Progenitor cell of endocrine pancreas (in vitro differentiated cells): ENCODE data around the gene LTBP1. TPM values are rescaled to one million over a fixed set of nuclear protein-coding genes. Genes with fewer than 3 reads are reported as not detected.

Experiments used
- DNase-seq: peaks from one replicate; pipeline ENCODE4 v3.0.0; 2021; ENCODE audit warnings: low spot score; ENCODE audit not compliant: unreplicated experiment
- H3K27ac Mint-ChIP-seq: 2 replicates; pipeline ENCODE4 v1.8.0; 2021; ENCODE audit warnings: mild to moderate bottlenecking, moderate library complexity, mixed read lengths
- H3K27me3 Mint-ChIP-seq: 2 replicates; pipeline ENCODE4 v1.8.0; 2021; ENCODE audit warnings: mixed read lengths
- H3K36me3 Mint-ChIP-seq: 2 replicates; pipeline ENCODE4 v1.8.0; 2022; ENCODE audit warnings: mixed read lengths; ENCODE audit not compliant: insufficient read depth
- H3K4me1 Mint-ChIP-seq: 2 replicates; pipeline ENCODE4 v1.8.0; 2021; ENCODE audit warnings: low read depth, mixed read lengths
- H3K4me3 Mint-ChIP-seq: 2 replicates; pipeline ENCODE4 v1.8.0; 2021; ENCODE audit warnings: low read depth, mild to moderate bottlenecking, moderate library complexity, mixed read lengths
- H3K9me3 Mint-ChIP-seq: 2 replicates; pipeline ENCODE4 v1.8.0; 2021; ENCODE audit warnings: low read depth, mixed read lengths
- CTCF ChIP-seq: fragments of 200-600 bp; sonication (generic); IDR thresholded peaks from one replicate; pipeline ENCODE4 v1.5.0; 2021; ENCODE audit warnings: antibody characterized with exemption, mild to moderate bottlenecking; ENCODE audit not compliant: unreplicated experiment
- total RNA-seq: library from RNA; stranded (reverse); gene quantifications from 2 replicates; pipeline ENCODE4 v1.2.1, GENCODE V29; 2021

The LTBP1 gene
- total RNA-seq, 1 donor from 2014 or later: 63.0 TPM

- H3K4me1 Mint-ChIP-seq: no peaks in the 10 kb centered on the region
Measured at GRCh38 chr2:32904074-32904473, 42.7 kb upstream of the LTBP1 start.

GRCh38 chr2:32904751-32905150, 42.0 kb upstream of the LTBP1 start:
- no peak for TF ChIP-seq CTCF
- peaks cover 8% of the 10 kb centered on the region for H3K9me3 Mint-ChIP-seq
- no peak overlapping the region for H3K27ac Mint-ChIP-seq
- no peaks in the 10 kb centered on the region for H3K4me1 Mint-ChIP-seq
- H3K36me3 Mint-ChIP-seq: peaks cover 1% of the 10 kb centered on the region
- no peak overlapping the region for H3K4me3 Mint-ChIP-seq
- peaks cover 10% of the 10 kb centered on the region for H3K27me3 Mint-ChIP-seq
- no peak for DNase-seq

More at GRCh38 chr2:32904074-32904473, 42.7 kb upstream of the LTBP1 start:
- H3K4me3 Mint-ChIP-seq: no peak overlapping the region
- H3K9me3 Mint-ChIP-seq: peaks cover 8% of the 10 kb centered on the region
- no peak for DNase-seq
- no peak for TF ChIP-seq CTCF
- H3K36me3 Mint-ChIP-seq: peaks cover 1% of the 10 kb centered on the region
- H3K27ac Mint-ChIP-seq: no peak overlapping the region
- peaks cover 10% of the 10 kb centered on the region for H3K27me3 Mint-ChIP-seq

- peaks cover 10% of the 10 kb centered on the region for H3K27me3 Mint-ChIP-seq
- no peak for DNase-seq
- peaks cover 8% of the 10 kb centered on the region for H3K9me3 Mint-ChIP-seq
- H3K4me3 Mint-ChIP-seq: no peak overlapping the region
- no peak for TF ChIP-seq CTCF
- H3K4me1 Mint-ChIP-seq: no peaks in the 10 kb centered on the region
- no peak overlapping the region for H3K27ac Mint-ChIP-seq
- H3K36me3 Mint-ChIP-seq: peaks cover 1% of the 10 kb centered on the region
Measured at GRCh38 chr2:32905270-32905669, 41.5 kb upstream of the LTBP1 start.

GRCh38 chr2:32910883-32911598, 35.7 kb upstream of the LTBP1 start:
- H3K9me3 Mint-ChIP-seq: peaks cover under 1% of the 10 kb centered on the region

GRCh38 chr2:32915694-32916093, 31.1 kb upstream of the LTBP1 start:
- H3K4me1 Mint-ChIP-seq: no peaks in the 10 kb centered on the region

More at GRCh38 chr2:32910883-32911598, 35.7 kb upstream of the LTBP1 start:
- H3K4me3 Mint-ChIP-seq: no peak overlapping the region
- TF ChIP-seq CTCF: no peak
- no peak for DNase-seq
- H3K36me3 Mint-ChIP-seq: no peaks in the 10 kb centered on the region
- no peaks in the 10 kb centered on the region for H3K27me3 Mint-ChIP-seq
- no peaks in the 10 kb centered on the region for H3K4me1 Mint-ChIP-seq
- no peak overlapping the region for H3K27ac Mint-ChIP-seq

More at GRCh38 chr2:32915694-32916093, 31.1 kb upstream of the LTBP1 start:
- no peak overlapping the region for H3K4me3 Mint-ChIP-seq
- H3K9me3 Mint-ChIP-seq: no peaks in the 10 kb centered on the region
- peaks cover 7% of the 10 kb centered on the region for H3K27me3 Mint-ChIP-seq
- H3K36me3 Mint-ChIP-seq: no peaks in the 10 kb centered on the region
- TF ChIP-seq CTCF: no peak
- no peak overlapping the region for H3K27ac Mint-ChIP-seq
- no peak for DNase-seq
